GM21723 (cell line): Measurements from ENCODE around the gene CARF.

ENCODE experiments used
- ATAC-seq: cut with Tn5 transposase; IDR thresholded peaks from one replicate; pipeline ENCODE4 v1.9.1; 2021; ENCODE audit warnings: mild to moderate bottlenecking, moderate library complexity; ENCODE audit not compliant: unreplicated experiment

The CARF gene

GRCh38 chr2:203016716-203017115 is 104.6 kb downstream of the CARF start:
- ATAC-seq, result no peak

- ATAC-seq, result no peak
Measured at GRCh38 chr2:203018181-203018580, 106.1 kb downstream of the CARF start.

DNA sequence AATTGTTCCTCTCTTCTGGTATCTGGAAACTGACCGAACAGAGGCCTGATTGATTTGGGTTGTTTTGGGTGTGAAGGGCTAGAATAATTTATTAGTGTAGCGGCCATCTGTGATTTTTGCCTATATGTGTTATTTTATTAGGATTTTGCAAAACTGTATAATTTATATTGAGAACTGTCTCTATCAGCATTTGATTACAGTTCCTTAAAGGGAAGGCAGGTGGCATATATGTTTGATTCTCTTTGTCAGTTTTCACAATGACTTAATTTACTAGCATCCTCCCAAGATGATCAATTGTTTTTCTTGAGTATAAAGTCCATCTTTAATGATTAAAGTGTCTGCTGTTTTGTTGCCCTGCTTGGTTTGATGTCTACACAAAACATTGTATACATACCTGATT is 107.1 kb downstream of the CARF start:
- no peak for ATAC-seq

DNA sequence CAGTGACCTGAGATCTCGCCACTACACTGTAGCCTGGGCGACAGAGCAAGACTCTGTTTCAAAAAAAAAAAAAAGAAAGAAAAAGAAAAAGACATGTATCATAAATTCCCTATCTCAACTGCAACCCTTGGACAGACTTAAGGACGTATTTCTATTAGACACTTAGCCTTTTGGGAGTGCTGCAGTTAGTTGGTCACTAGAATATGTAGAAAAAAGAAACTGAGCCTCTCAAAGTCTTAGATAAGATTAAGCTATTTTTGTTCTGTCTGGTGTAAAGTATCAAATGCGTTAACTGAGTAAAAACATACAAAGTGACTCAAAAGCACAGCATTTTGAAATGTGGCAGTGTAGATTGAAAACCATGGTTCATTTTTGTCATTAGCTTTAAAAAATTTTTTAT is 109.9 kb downstream of the CARF start:
- ATAC-seq, result no peak

GRCh38 chr2:203022751-203023150 is 110.7 kb downstream of the CARF start:
- ATAC-seq, result no peak

DNA sequence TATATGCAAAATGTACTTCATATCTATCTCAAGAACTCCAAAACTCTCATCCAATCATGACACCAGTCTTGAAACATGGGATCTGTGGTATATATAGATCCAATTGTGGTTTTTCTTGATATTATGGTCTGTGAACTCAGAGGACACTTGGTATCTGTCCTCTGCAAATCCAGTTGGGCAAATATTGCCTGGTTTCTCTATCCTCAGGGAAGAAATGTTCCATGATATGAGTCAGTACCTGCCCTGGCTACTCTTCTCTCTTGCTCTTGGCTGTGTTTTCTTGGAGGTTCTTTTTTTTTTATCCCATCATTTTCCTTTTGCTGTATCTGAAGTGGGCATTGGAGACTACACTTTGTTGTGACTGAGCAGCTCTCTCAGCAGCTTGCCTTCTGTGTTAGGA is 113.5 kb downstream of the CARF start:
- no peak for ATAC-seq

- no peak for ATAC-seq
Measured at GRCh38 chr2:203030545-203030944, 118.5 kb downstream of the CARF start.

- ATAC-seq, result no peak
Measured at GRCh38 chr2:203030991-203031390, 118.9 kb downstream of the CARF start.

GRCh38 chr2:203033395-203033794 is 121.3 kb downstream of the CARF start:
- ATAC-seq, result no peak

- no peak for ATAC-seq
Measured at GRCh38 chr2:203035879-203036470, 123.9 kb downstream of the CARF start.
